HL-60/S4 treated with phorbol 12-myristate 13-acetate at 8.2 ng/mL for 4 days and 3 days (cell line): ENCODE measurements around the gene DCP2.
"Not testable (repeated sequence)": the region's sequence is repeated elsewhere in the genome, so short reads cannot be mapped to it uniquely, and the experiment has no call there.

Experiments
- in situ Hi-C: fragments of 300-500 bp; cut with MboI; formaldehyde crosslinking; loops from 2 replicates; pipeline ENCODE4 v1.15.0; 2022; ENCODE audit warnings: low sequenced_read_pairs

DCP2 gene

DNA sequence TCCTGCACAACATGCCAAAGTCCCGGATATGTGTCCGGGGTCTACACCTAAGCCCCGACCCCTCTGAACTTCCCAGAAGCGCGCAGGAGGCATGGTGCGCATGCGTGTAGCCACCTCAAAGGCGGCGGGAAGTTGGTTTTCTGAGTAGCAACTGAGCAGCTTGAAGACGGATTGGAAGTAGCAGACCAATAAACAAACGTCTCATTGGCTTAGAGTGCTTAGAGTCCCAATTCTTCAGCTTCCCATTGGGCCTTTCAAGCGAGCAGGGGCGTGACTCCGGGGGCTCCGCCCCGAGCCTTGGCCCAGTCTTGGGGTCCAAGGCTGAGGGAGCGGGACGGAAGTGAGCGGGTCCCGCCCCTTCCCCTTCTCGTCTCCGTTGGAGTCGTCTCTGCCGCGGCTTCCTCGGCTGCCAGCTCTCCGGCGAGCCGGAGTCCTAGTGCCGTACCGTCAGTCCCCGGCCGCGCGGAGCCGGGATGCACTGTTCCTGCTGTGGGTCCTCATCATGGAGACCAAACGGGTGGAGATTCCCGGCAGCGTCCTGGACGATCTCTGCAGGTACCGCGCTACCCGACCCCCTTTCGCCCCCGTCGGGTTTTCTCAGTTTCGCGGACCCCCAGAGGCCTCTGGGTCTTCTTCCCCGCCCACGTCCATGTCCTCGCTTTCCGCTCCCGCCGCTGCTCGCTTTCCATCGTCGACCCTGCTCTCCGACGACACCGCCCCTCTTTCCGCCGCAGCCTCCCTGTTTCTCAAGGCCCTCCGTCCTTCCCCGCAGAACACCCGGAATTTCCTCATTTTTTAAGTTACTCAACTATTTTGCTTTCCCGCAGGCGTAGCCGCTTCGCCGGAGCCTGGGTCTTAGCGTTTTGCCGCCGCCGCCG is at the start of gene DCP2:
DCP2 (plus strand) TSS at position 367 of the 878 bp plus-strand sequence; CDS start at position 503, 136 bp downstream.
- in situ Hi-C loops: no loop called here

DNA sequence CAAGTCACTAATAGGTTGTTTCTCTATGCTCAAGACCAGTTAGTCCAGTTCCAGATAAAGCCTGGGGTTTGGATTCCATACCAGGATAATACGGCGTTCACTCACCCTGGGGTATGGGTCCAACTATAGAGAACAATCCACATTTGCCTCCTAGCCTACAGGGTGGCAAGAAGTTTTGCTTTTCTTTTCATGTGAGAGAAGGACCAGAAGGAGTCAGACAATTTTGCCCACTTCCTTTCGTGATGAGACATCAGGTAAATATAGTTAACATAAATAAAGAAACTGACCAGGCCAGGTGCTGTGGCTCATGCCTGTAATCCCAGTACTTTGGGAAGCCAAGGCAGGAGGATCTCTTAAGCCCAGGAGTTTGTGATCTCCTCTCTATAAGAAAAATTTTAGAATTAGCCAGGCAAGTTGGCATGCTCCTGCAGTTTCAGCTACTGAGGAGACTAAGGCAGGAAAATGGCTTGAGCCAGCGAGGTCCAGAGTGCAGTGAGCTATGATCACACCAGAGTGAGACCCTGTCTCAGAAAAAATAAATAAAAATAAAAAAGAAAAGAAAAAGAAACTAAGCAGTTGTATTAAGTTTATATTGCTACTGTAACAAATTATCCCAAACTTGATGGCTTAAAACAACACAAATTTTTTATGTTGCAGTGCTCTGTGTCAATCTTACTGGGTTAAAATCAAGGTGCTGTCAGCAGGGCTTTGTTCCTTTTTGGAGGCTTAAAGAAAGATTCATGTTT is 47.1 kb upstream of the DCP2 start:
- in situ Hi-C loops: no loop called here

DNA sequence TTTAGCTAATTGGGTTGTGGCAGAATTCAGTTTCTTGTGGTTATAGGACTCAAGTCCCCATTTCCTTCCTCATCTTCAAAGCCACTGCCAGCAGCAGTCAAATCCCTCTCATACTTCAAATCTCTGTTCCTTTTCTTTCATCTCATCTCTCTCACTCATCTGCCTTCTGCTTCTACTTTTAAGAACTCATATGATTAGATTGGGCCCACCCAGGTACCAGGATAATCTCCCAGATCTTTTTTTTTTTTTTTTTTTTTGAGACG is 46.6 kb upstream of the DCP2 start:
- in situ Hi-C loops: no loop called here

DNA sequence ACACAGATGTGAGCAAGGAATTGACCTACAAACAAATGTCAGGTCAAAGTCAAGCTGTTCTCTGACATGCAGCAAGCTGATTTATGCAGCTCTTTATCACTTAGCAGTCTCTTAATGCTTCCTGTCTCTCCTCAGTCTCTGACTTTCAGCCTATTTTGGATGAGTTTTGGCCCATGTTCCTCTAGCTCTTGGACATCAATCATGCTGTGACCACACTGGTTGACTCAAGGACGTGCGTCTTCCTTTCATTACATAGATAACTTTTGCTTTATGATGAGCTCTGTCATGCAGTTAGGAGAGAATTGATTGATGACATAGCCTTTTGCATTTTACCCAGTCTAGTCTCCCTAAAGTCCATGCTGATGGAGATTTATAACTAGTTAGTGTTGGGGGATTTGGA is 45.1 kb upstream of the DCP2 start:
- in situ Hi-C loops: no loop called here

DNA sequence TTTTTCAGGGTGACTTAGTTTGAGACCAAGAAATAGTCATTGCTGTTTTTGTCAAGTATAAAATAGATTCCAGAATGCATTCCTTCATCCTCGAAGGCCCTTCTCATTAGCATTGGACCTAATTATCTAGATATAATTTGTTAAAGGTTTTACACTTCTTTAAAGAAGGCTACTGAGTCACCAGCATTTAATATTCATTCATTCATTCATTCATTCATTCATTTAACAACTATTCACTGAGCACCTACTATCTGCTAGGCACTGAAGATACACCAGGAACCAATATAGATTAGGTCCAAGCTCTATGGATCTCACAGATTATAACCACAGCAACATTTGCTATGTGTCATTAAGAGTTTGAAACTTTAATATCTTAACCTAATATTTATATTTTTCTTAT is 43.5 kb upstream of the DCP2 start:
- in situ Hi-C loops: no loop called here

DNA sequence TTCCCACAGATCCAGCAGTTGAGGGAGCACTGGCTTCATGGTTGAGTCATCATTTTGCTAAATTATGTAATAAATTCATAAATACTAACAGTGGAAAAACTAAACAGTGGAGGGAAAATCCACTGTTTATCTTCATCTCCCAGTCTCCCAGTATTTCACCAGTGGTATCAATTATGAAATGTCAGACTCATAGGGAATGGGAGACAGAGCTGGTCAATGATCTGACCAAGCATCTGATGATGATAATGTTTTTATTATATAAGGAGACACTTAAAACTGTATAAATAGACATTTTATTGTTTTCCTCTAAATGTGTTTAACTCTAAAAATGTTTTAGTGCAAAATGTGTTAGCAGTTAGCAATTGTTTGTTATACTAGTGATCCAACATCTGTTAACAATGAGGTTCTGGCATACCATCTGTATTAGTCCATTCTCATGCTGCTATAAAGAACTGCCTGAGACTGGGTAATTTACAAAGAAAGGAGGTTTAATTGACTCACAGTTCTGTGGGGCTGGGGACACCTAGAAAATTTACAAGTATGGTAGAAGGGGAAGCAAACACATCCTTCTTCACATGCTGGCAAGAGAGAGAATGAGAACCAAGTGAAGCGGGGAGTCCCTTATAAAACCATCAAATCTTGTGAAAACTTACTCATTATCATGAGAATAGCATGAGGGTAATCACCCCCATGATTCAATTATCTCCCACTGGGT is 42.8 kb upstream of the DCP2 start:
- in situ Hi-C loops: no loop called here

DNA sequence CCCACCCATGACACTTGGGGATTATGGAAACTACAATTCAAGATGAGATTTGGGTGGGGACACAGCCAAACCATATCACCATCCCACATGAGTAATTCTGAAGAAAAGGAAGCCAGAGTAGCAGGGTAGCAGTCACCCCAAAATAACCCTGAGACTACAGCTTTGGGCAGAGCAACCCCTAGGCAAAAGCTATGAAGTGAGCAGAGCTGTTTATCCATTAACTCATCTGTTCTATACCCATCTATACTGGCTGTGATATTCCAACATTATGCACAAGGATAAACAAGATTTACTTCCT is 42.3 kb upstream of the DCP2 start:
- in situ Hi-C loops: no loop called here

DNA sequence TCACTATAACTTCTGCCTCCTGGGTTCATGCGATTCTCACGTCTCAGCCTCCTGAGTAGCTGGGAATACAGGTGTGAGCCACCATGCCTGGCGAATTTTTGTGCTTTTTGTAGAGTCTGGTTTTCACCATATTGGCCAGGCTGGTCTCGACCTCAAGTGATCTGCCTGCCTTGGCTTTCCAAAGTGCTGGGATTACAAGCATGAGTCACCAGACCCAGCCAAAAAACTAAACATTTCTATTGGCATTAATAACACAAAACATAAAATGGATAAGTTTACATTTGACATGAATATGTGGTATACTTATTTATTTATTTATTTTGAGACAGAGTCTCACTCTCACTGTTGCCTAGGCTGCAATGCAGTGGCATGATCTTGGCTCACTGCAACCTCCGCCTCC is 40.9 kb upstream of the DCP2 start:
- in situ Hi-C loops: no loop called here

DNA sequence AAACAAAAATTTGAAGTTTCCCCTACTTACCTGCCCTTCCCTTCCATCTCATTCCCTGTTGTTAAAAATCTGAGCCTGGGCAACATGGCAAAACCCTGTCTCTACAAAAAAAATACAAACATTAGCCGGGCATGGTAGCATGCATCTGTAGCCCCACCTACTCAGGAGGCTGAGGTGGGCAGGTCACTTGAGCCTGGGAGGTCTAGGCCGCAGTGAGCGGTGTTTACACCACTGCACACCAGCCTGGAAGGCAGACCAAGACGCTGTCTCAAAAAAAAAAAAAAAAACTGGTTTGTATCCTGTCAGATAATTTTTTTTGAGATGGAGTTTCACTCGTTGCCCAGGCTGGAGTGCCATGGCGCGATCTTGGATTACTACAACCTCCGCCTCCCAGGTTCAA is 38.3 kb upstream of the DCP2 start:
- in situ Hi-C loops: no loop called here

DNA sequence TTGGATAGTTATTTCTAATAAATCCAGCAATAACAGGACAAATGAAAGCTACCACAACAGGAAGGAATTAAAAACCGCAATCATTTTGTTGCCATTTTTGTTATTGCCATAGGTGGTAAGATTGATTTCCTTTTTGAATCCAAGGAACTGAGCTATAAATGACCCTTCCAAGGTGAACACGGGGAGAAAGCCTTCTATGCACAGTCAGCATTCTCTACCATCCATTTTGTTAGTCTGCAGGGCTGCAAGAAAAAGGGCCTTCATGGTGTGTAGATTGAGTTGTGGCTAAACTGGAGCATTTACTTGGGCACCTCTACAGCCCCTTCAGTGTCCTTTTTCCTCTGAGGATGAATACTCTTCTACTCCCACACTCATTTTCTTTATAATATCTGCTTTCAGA is 35.9 kb upstream of the DCP2 start:
- in situ Hi-C loops: no loop called here

DNA sequence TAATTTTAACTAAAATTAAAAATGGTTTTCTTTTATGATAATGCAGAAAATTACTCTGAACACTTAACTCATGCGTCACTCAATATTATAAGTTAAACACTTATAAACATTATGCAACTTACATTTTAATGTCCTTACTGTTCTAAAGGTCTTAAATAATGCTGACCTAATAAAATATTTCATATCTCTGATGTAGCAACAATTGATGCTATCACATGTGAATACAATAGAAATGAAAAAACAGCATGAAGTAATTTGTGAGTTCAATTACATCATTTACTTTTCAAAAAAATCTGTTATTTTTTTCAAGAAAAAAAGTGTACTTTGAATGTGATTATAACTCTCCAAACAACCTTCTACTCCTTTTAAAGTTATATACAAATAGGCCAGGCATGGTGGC is 28.1 kb upstream of the DCP2 start:
- in situ Hi-C loops: no loop called here

DNA sequence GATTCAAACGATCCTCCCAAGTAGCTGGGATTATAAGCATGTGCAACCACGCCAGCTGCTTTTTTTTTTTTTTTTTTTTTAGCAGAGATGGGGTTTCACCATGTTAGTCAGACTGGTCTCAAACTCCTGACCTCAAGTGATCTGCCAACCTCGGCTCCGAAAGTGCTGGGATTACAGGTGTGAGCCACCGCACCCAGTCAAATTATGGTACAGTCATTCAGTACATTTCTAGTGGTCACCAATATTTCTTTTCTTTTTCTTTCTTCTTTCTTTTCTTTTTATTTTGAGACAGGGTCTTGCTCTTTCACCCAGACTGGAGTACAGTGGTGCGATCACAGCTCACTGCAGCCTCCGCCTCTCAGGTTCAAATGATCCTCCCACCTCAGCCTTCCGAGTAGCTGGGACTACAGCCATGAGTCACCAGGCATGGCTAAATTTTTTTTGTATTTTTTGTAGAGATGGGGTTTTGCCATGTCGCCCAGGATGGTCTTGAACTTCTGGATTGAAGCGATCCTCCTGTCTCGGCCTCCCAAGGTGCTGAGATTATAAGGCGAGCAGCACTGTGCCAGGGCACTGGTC is 25.4 kb upstream of the DCP2 start:
- in situ Hi-C loops: no loop called here

DNA sequence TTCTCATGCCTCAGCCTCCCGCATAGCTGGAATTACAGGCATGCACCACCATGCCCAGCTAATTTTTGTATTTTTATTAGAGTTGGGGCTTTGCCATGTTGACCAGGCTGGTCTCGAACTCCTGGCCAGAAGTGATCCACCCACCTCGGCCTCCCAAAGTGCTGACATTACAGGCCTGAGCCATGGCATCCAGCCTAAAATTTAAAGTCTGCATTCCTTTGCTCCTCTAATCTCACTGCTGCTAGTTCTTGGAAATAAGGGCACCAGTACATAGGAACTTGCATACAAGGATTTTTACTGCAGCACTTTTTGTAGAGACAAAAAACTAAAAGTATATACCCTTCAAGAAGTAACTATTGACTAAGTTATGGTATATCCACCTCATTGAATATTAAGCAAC is 20.0 kb upstream of the DCP2 start:
- in situ Hi-C loops: no loop called here

DNA sequence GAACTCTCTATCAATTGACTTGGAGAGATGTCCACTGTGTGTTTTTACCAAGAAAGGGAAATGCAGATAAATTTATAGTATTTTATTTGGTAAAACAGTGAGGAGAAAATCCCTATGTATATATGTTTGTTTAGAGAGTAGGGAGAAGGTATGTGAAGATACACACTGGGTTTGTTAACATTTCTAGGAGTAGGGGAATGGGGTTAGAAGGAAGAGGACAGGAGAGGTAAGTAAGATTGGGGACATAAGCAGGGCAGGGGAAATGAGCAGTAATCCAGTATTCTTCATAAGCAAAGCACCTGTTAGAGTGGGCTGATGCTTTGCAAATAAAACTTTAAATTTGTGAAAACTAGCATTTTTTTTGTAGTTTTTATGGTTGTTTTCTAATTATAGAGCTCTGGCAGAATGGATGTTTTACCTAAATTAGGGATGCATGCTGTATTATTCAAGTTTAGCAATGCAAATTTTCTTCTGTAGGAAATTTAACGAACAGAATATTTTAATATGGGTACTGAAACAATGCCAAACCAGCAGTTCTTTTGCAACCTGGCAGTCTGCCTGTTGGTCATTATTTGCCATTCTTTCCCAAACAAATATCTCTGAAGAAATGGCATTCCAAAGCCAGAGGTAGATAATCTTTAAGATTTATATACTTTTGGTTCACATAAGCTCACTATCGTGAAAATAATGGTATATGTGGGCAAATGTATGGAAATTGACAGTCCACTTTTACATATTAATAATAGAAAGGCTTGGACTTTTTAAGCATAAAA is 19.4 kb upstream of the DCP2 start:
- in situ Hi-C loops: no loop called here

DNA sequence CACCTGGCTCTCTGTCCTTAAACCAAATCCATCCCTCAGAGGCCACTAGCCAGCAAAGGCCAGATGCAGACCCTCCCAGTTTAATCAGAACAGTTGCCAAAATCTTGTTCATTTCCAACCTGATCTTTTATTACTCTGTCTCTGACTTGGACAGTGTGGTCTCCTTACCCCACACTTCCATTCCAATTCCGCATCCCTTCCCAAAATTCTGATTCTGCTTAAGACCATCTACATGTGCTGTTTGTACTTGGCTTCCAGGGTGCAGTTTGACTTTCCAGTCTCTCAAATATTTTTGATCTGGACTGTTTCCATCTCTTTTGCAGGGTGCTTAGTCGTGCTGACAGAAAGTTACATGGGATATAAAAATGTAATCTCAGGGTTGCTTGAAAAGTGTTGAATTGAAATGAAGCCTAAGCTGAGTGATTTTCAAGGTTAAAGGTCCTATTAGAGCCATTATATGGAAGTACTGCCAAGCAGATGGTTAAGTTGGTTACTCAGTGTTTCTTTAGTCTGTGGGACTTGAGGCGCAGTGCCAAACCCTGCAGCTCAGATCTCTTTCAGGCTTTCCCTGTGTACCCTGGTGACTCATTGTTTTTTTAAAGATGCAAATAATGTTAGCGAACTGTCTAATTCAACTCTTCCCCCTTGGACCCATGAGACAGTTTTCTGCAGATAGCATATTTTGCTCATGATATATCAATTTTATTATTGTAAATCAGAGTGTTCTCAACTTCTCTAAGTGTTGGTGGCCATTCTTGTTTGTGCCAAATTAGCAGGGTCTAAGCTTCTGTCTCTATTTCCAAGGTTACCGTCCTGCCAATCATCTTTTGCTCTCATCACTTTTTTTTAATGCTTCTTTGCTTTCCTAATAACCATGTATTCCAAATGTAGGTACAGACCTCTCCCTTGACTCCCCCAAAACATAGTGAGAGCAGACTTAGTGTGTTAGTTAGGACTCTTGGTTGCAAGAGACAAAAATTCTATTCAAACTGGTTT is 18.2 kb upstream of the DCP2 start:
- in situ Hi-C loops: no loop called here

DNA sequence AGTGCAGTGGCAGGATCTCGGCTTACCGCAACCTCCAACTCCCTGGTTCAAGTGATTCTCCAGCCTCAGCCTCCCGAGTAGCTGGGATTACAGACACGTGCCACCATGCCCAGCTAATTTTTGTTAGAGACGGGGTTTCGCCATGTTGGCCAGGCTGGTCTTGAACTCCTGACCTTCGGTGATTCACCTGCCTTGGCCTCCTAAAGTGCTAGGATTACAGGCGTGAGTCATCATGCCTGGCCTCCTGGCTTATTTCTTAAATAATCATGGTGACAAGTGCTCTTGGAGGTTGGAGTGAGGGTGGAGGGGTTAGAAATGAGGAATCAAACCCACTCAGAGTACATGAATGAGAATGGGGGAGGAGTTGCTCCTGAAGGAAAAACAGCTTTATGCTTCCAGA is 16.7 kb upstream of the DCP2 start:
- in situ Hi-C loops: not testable (repeated sequence)

DNA sequence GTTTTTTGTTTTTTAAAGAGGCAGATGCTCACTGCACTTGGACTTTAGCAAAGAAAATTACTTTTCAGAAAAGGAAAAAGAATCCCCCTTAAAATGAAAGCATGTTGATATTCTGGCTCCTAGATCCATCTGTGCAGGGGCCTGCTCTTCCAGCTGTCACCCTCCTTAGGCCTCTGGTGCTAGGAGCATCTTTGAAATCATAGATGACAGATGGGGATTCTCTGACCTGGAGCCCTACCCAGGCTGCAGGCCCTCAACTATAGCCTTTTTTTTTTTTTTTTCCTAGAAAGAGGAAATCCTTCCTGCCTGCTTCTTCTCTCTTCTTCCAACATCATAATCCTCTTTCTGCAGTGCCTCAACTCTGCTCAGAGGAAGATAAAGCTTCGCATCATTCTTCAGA is 16.3 kb upstream of the DCP2 start:
- in situ Hi-C loops: no loop called here

DNA sequence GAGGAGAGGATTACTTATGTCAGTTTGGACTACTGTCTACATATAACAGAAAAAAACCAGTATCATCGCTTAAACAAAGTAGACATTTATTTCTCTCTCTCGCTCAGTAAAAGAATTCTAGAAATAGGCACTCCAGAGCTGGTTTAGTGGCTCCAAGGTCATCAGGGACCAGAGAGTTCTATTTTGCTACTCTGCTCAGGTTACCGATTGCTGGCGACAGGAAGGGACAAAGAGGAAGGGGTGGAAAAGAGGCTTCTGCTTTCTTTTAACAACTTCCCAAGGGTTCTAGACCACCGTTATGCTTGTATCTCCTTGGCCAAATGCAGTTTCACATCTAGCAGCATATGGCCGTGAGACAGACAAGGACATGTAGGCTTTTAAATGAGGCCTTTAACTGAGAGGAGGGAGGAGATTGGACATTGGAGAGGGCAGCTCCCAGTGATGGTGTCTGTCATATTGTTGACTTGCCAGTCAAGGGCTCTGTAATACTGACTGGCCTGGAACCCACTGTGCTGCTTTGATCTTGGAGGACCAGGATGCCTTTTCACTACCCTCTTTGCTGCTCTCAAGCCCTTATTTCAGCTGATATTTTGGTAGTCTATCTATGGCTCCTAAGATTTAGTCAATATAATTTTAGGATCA is 15.6 kb upstream of the DCP2 start:
- in situ Hi-C loops: no loop called here

DNA sequence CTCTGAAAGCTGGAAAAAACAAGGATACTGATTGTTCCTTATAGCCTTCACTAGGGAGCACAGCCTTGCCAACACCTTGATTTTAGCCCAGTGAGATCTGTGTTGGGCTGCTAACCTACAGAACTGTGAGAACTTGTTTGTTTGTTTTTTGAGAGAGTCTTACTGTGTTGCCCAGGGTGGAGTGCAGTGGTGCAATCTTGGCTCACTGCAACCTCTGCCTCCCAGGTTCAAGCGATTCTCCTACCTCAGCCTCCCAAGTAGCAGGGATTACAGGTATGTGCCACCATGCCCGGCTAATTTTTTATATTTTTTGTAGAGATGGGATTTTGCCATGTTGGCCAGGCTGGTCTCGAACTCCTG is 13.2 kb upstream of the DCP2 start:
- in situ Hi-C loops: not testable (repeated sequence)
